Endothelial cell of umbilical vein (primary cell): ENCODE measurements around the gene ZNF304. TPM values are rescaled to one million over a fixed set of nuclear protein-coding genes. Genes with fewer than 3 reads are reported as not detected.

Experiments used
- BruUV-seq: library from RNA; stranded (reverse); fragments of 400-500 nt; replicated peaks from 2 replicates; lab custom pipeline; 2021; lab: Mats Ljungman, UMichigan
- CTCF ChIA-PET: fragments of 300-600, 350-600 bp; sonication (Branson Sonifier 250); formaldehyde crosslinking; loops from one replicate; lab custom pipeline; 2021; ENCODE audit warnings: antibody characterized with exemption, inconsistent platforms; lab: Charles Lee
- POLR2A ChIA-PET: fragments of 300-600, 350-600 bp; sonication (Branson Sonifier 250); formaldehyde crosslinking; loops from one replicate; lab custom pipeline; 2021; ENCODE audit warnings: antibody characterized with exemption, inconsistent platforms; lab: Charles Lee
- DNase-seq: peaks from one replicate; pipeline ENCODE4 v3.0.0-alpha.2; 2011; ENCODE audit warnings: low read depth, low spot score
- FAIRE-seq: peaks from 2 replicates; lab custom pipeline; 2011; peaks lifted over from hg19 to GRCh38; lab: Jason Lieb, UNC
- H2AFZ ChIP-seq: 2 replicates; pipeline ENCODE4 v1.6.0; 2012; ENCODE audit warnings: low read depth, low read length, control low read depth, inconsistent platforms
- H3K27ac ChIP-seq: 2 replicates; pipeline ENCODE4 v1.5.1; 2011; ENCODE audit warnings: low read depth, mild to moderate bottlenecking, control low read depth, low read length, moderate library complexity; ENCODE audit not compliant: insufficient read depth
- H3K27me3 ChIP-seq, 2 experiments: 2 replicates each; pipeline versions ENCODE4 v1.6.0 to v1.6.1; 2011; ENCODE audit warnings: low read length in 2 of 2, mixed read lengths in 1 of 2; ENCODE audit not compliant: control insufficient read depth in 2 of 2, insufficient read depth in 2 of 2
- H3K36me3 ChIP-seq, 2 experiments: 2 replicates in 1 of 2; 3 replicates in 1 of 2; pipeline ENCODE4 v1.5.1; 2011; ENCODE audit warnings: low read length in 2 of 2, mild to moderate bottlenecking in 1 of 2, moderate library complexity in 1 of 2; ENCODE audit not compliant: control insufficient read depth in 2 of 2, insufficient read depth in 2 of 2; ENCODE audit errors: extremely low read depth in 1 of 2
- H3K4me1 ChIP-seq: 3 replicates; pipeline ENCODE4 v1.5.1; 2011; ENCODE audit warnings: mild to moderate bottlenecking, low read length; ENCODE audit not compliant: control insufficient read depth, insufficient read depth; ENCODE audit errors: extremely low read depth
- H3K4me2 ChIP-seq: 2 replicates; pipeline ENCODE4 v1.6.1; 2011; ENCODE audit warnings: low read length, control low read depth, mixed read lengths; ENCODE audit not compliant: insufficient read depth
- H3K4me3 ChIP-seq, 3 experiments: fragments of 200-600 bp in 1 of 3; sonication (generic), shearing (Covaris generic) in 1 of 3; replicated peaks in 1 of 3; 2 replicates each; pipeline ENCODE4 v1.5.1; 2011 to 2016; ENCODE audit warnings: control low read depth in 3 of 3, low read length in 3 of 3, mild to moderate bottlenecking in 2 of 3, inconsistent platforms in 1 of 3, low read depth in 1 of 3, moderate library complexity in 1 of 3; ENCODE audit not compliant: insufficient read depth in 1 of 3
- H3K79me2 ChIP-seq: 2 replicates; pipeline ENCODE4 v1.6.0; 2012; ENCODE audit warnings: low read length, inconsistent platforms; ENCODE audit not compliant: control insufficient read depth, insufficient read depth
- H3K9ac ChIP-seq: replicated peaks from 2 replicates; pipeline ENCODE3; 2011; ENCODE audit warnings: low read length, control low read depth; ENCODE audit not compliant: insufficient read depth; ENCODE audit errors: extremely low read depth
- H3K9me1 ChIP-seq: replicated peaks from 3 replicates; pipeline ENCODE4 v1.6.0; 2011; ENCODE audit warnings: mild to moderate bottlenecking, low read length; ENCODE audit not compliant: control insufficient read depth, insufficient read depth; ENCODE audit errors: extremely low read depth
- H3K9me3 ChIP-seq: replicated peaks from 2 replicates; pipeline ENCODE4 v1.5.1; 2012; ENCODE audit warnings: low read length, inconsistent platforms; ENCODE audit not compliant: control insufficient read depth, insufficient read depth
- H4K20me1 ChIP-seq: replicated peaks from 2 replicates; pipeline ENCODE3; 2011; ENCODE audit warnings: mild to moderate bottlenecking, low read length; ENCODE audit not compliant: control insufficient read depth, insufficient read depth; ENCODE audit errors: extremely low read depth
- EZH2 ChIP-seq: IDR thresholded peaks from 2 replicates; pipeline ENCODE4 v1.6.1; 2012; ENCODE audit warnings: borderline replicate concordance, low read depth, mild to moderate bottlenecking, moderate library complexity, low read length, inconsistent platforms; ENCODE audit not compliant: severe bottlenecking
- FOS ChIP-seq: IDR thresholded peaks from 2 replicates; pipeline ENCODE4 v1.6.1; 2011; ENCODE audit warnings: mild to moderate bottlenecking, low read length, moderate library complexity, borderline replicate concordance; ENCODE audit not compliant: insufficient read depth
- GATA2 ChIP-seq: IDR thresholded peaks from 2 replicates; pipeline ENCODE4 v1.7.0; 2011; ENCODE audit warnings: low read depth, mild to moderate bottlenecking, moderate library complexity, mixed read lengths, low read length; ENCODE audit not compliant: insufficient read length, insufficient read depth
- JUN ChIP-seq: IDR thresholded peaks from 2 replicates; pipeline ENCODE4 v1.6.1; 2011; ENCODE audit warnings: borderline replicate concordance, low read depth; ENCODE audit not compliant: insufficient read length, insufficient read depth
- MYC ChIP-seq: IDR thresholded peaks from one replicate; pipeline ENCODE4 v1.6.1; 2011; ENCODE audit warnings: mild to moderate bottlenecking, low read depth, low read length
- POLR2A ChIP-seq: IDR thresholded peaks from 2 replicates; pipeline ENCODE4 v1.6.1; 2012; ENCODE audit warnings: low read depth, mild to moderate bottlenecking, control low read depth, low read length
- POLR2AphosphoS5 ChIP-seq: IDR thresholded peaks from 2 replicates; pipeline ENCODE4 v1.6.1; 2012; ENCODE audit warnings: low read depth, mild to moderate bottlenecking, control low read depth, low read length, moderate library complexity; ENCODE audit not compliant: insufficient read depth
- dilution Hi-C: fragments of 300-500 bp; cut with MboI; formaldehyde crosslinking; loops from one replicate; pipeline ENCODE4 v1.15.0; 2019; ENCODE audit warnings: low sequenced_read_pairs; ENCODE audit not compliant: extremely low pct_ligation_motif_present
- intact Hi-C: fragments of 100-400 bp; cut with micrococcal nuclease; formaldehyde crosslinking; loops from one replicate; pipeline ENCODE4 v1.10.0; 2022
- polyA plus RNA-seq, 4 experiments: library from polyadenylated mRNA; depleted of rRNA in 3 of 4; stranded (reverse) in 3 of 4; unstranded in 1 of 4; fragments of >200 nt; gene quantifications; 2 replicates each; pipeline versions ENCODE4 v1.2.1 to v1.2.3, GENCODE V29; 2011 to 2012; ENCODE audit warnings: missing spikeins in 1 of 4
- total RNA-seq: library from RNA; stranded (reverse); gene quantifications from 2 replicates; pipeline ENCODE4 v1.2.3, GENCODE V29; 2021
- TF ChIP-seq, protein P1 (sequence below): IDR thresholded peaks from 2 replicates; pipeline ENCODE4 v1.6.1; 2011; ENCODE audit not compliant: insufficient read depth, insufficient read length
- TF ChIP-seq, protein P2 (sequence below), 2 donors: IDR thresholded peaks; 1 replicate in 1 of 2; 2 replicates in 1 of 2; pipeline ENCODE4 v1.5.1; 2011; ENCODE audit warnings: low read length in 2 of 2, mild to moderate bottlenecking in 2 of 2, moderate library complexity in 2 of 2, control low read depth in 1 of 2, inconsistent platforms in 1 of 2, low read depth in 1 of 2; ENCODE audit not compliant: insufficient read depth in 1 of 2; ENCODE audit errors: extremely low read depth in 1 of 2

ZNF304 gene
- total and polyA plus RNA-seq, 2 donors (not counting 3 experiments of a cell fraction or from before 2014, with no cell fraction given) = 2.5 to 5.3 TPM

DNA sequence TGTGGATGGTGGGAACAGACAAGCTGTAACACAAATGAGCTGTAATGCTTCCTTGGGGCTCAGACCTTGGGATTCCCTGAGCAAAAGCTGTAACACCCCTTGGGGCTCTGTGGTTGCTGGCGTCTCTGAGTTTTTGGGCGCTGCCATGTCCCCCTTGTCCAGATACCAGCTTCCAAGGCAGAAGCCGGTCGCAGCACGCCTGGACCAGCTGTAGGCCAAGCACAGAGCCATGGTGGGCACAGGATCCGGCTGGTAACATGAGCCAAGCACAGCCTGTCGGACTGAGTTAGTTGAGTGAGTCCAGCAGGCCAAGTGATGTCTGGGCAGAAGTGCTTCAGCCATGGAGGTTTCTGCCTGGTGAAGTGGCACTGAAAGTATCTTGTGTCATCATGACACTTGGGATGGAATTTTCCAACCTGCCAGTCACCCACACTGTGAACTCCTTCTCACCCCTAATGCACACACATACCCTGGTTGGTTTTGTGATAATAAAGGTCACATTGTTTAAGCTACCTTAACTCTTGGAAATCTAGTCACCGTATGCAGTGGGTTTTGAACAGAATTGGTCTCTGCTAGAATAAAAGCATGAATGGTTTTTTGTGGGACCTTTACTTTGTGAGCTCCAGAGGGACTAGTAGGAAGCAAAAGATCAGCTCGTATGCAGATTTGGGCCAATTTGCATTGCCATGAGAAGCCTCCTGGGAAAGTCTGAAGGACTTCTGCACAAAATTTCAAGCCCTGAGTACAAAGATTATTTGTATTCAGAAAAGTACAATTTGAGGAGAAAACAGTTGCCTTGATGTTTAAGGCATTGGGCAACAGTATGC lies 52.9 kb downstream of the ZNF304 start:
- ChIA-PET POLR2A (no interaction called here), CTCF (interaction anchor here (1.2 kb wide), 1 partner anchor 751 kb away, joined by 4 read pairs; no protein-coding TSS in a partner anchor)
- Histone ChIP-seq H3K9ac (no peak overlapping the region), H3K9me3 (peaks cover 7% of the 10 kb centered on the region), H3K4me2 (no peak overlapping the region), H3K79me2 (no peaks in the 10 kb centered on the region), H3K4me3 (no peak overlapping the region), H3K27ac (no peak overlapping the region), H3K9me1 (no peaks in the 10 kb centered on the region), H2AFZ (no peak overlapping the region), H3K36me3 (peaks cover 3 to 4% of the 10 kb centered on the region in 2 experiments), H3K4me1 (no peaks in the 10 kb centered on the region), H4K20me1 (no peaks in the 10 kb centered on the region), H3K27me3 (no peaks in the 10 kb centered on the region)
- intact Hi-C loops = no loop called here
- no peak for DNase-seq
- BruUV-seq = no TSS peak
- TF ChIP-seq, protein P1, sequence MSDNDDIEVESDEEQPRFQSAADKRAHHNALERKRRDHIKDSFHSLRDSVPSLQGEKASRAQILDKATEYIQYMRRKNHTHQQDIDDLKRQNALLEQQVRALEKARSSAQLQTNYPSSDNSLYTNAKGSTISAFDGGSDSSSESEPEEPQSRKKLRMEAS = no peak
- no peak for TF ChIP-seq JUN
- TF ChIP-seq GATA2 = no peak
- TF ChIP-seq FOS = no peak
- TF ChIP-seq MYC = no peak
- no peak for TF ChIP-seq POLR2AphosphoS5
- no peak for TF ChIP-seq POLR2A
- TF ChIP-seq, protein P2, sequence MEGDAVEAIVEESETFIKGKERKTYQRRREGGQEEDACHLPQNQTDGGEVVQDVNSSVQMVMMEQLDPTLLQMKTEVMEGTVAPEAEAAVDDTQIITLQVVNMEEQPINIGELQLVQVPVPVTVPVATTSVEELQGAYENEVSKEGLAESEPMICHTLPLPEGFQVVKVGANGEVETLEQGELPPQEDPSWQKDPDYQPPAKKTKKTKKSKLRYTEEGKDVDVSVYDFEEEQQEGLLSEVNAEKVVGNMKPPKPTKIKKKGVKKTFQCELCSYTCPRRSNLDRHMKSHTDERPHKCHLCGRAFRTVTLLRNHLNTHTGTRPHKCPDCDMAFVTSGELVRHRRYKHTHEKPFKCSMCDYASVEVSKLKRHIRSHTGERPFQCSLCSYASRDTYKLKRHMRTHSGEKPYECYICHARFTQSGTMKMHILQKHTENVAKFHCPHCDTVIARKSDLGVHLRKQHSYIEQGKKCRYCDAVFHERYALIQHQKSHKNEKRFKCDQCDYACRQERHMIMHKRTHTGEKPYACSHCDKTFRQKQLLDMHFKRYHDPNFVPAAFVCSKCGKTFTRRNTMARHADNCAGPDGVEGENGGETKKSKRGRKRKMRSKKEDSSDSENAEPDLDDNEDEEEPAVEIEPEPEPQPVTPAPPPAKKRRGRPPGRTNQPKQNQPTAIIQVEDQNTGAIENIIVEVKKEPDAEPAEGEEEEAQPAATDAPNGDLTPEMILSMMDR (IDR thresholded peaks at IDR 0.05; ENCODE audit: extremely low read depth in 1 of 2, insufficient read depth in 1 of 2, low read depth in 1 of 2, low read length in 2 of 2) = no peak
- TF ChIP-seq EZH2 = no peak
- dilution Hi-C loops = no loop called here
- no peak for FAIRE-seq
